GM12891 (cell line): ENCODE results near the gene CYP2W1.
"Not testable (repeated sequence)": the region's sequence is repeated elsewhere in the genome, so short reads cannot be mapped to it uniquely, and the experiment has no call there.

ENCODE experiments used
- DNase-seq: peaks from one replicate; pipeline ENCODE4 v3.0.0; 2011; ENCODE audit warnings: low spot score; ENCODE audit not compliant: insufficient read length
- FAIRE-seq: peaks from 2 replicates; lab custom pipeline; 2011; peaks lifted over from hg19 to GRCh38; lab: Jason Lieb, UNC
- PAX5 ChIP-seq: IDR thresholded peaks from 2 replicates; pipeline ENCODE4 v1.6.1; 2011; ENCODE audit warnings: low read length, moderate library complexity, mild to moderate bottlenecking; ENCODE audit not compliant: insufficient read depth, severe bottlenecking
- POLR2A ChIP-seq: IDR thresholded peaks from 2 replicates; pipeline ENCODE4 v1.6.1; 2011; ENCODE audit warnings: low read depth, low read length, control low read depth
- POLR2AphosphoS5 ChIP-seq: IDR thresholded peaks from 2 replicates; pipeline ENCODE4 v1.6.1; 2011; ENCODE audit warnings: low read depth, low read length, control low read depth
- POU2F2 ChIP-seq: IDR thresholded peaks from 2 replicates; pipeline ENCODE4 v1.6.1; 2011; ENCODE audit warnings: low read depth, mild to moderate bottlenecking, control low read depth, low read length, moderate library complexity
- SPI1 ChIP-seq: IDR thresholded peaks from 2 replicates; pipeline ENCODE4 v1.6.1; 2011; ENCODE audit warnings: low read depth, low read length, control low read depth
- TAF1 ChIP-seq: IDR thresholded peaks from 2 replicates; pipeline ENCODE4 v1.6.1; 2011; ENCODE audit warnings: low read depth, low read length, control low read depth

CYP2W1 gene

DNA sequence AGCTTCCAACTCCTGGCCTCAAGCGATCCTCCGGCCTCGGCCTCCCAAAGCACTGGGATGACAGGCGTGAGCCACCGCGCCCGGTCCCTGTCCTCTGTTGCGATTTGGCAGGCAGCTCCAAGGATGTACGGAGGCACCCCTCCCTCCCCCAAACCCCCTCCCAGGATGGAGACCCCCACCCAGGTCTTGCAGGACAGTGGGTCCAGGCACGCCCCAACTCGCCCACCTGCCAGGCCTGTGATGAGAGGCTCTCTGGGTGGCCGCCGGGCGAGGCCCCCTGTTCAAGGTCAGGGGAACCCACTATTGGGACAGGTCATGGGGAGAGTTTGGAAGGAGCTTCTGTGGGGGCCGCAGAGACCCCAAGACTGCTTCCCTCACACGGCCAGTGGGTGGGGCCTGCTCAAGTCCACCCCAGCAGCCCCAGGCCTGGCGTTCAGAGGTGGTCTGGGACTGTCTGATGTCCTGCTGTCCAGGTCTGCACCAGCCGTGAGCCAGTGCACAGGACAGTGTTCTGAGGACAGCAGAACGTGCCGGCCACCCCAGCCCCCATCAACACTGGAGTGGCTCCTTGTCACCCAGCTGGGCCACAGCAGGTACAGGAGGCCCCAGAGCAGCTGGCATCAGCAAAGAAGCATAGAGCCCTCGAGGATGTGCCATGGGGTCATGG lies 31.0 kb upstream of the CYP2W1 start:
- TF ChIP-seq POLR2A (no peak), POLR2AphosphoS5 (no peak), PAX5 (no peak)
- FAIRE-seq (no peak), DNase-seq (no peak)

DNA sequence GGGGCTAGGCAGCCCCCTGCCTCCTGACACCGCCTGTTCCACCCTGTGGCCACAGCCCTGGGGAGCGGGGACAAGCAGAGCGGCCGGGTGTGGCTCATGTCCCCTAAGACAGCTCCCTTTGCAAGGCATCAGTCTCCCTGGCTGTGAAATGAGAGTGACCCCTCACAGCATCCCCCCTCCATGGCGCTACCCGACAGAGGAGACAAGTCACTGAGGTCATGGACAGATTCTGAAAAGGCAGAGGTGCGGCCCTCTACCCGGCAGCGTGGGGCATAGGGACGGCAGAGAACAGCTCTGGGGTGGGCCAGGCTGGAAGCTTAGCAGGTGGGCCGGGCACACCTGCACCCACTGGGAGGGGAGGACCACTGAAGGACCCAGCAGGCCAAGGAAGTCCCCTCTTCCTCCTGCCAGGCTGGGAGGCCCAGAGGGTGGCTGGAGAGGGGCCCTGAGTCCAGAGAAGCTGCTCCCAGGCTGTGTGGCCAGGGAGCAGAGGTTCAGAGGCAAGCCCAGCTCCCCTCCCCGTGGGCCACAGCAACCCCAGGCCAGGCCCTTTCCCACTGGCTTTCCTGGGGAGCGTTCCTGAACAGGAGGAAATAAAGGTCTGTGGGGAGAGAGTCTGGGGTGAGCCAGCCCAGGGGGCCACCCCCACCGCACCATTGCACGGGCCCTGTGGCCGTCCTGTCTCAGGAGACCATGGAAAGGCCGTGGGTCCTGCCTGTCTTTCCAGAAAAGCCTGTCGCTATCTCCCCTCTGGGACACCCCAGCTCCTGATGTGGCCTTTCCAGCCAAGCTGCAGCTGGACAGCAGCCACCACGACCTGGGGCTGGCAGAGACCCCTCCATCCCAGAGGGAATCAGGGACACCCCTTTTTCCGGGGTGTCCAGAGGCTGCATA lies 30.2 kb upstream of the CYP2W1 start:
- DNase-seq (no peak), FAIRE-seq (no peak)
- no peak for TF ChIP-seq PAX5
- TF ChIP-seq TAF1: no peak
- TF ChIP-seq SPI1: no peak
- no peak for TF ChIP-seq POLR2AphosphoS5
- TF ChIP-seq POLR2A: no peak
- TF ChIP-seq POU2F2: no peak

DNA sequence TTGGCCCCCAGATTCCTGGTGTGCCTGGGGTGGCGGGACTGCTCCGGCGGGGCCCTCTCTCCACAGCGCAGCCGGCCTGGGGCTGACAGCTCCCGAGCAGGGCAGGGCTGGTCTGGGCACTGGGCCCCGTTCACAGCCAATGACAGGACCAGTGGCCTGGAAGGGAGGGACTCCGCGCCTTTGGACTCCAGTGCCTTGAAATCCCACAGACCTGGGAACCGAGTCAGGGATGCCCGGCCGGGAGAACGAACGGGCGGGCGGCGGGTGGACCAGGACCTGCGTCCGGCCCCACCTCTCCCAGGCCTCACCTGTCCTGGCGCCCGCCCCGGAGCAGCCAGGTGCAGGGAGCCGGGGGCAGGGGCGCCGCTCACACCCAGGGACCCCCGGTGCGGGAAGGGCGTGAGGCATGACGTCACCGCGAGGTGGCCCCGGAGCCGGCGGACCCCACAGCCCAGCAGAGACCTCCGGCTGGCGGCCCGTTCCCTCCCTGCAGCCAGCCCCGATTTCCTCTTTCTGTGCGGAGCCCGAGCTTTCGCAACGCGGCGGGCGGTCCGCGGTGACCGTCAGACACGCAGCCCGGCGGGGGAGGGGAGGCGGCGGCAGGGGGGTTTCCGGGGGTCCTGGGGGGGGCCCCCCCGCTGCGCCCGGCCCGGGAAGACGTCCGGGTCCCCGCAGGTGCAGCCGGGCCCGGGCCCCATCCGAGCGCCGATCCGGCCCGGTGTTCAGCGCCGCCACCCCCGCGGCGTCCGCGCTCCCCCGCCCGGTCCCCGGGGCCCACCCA lies 29.2 kb upstream of the CYP2W1 start:
- no peak for TF ChIP-seq POU2F2
- peak; percentile 14; the same call in 1 of the 2 replicates for TF ChIP-seq SPI1
- no peak for DNase-seq
- peak; percentile 51 for FAIRE-seq

GRCh38 chr7:954330-955238 lies 28.4 kb upstream of the CYP2W1 start, which contains the start of gene ADAP1:
Gene ADAP1, minus strand, starts transcription at chr7:954680. Its CDS starts 203 bp downstream, at chr7:954477.
- TF ChIP-seq TAF1 (no peak), PAX5 (no peak), POLR2A (no peak), SPI1 (no peak), POU2F2 (no peak), POLR2AphosphoS5 (no peak)
- peak; percentile 82 for FAIRE-seq
- peak; percentile 75 for DNase-seq

DNA sequence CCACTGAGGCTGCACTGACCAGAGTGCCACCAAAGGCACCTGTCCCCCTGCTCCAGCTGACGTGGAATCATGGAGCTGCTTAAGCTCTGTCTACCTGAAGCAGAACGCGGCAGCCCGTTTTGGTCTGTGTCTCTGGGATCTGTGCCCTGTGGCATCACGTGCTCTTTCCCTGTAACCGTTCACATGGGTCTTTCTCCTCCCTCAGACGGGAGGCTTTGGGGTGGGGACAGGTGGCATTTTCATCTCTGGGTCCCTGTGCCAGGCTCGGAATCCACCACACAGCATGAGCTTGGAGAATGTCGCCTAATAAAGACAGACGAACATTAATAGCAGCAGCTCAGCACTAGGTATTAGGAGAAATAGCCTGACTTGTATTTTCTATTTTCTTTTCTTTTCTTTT lies 26.9 kb upstream of the CYP2W1 start:
- DNase-seq (no peak), FAIRE-seq (peak; percentile 13)
- no peak for TF ChIP-seq PAX5
- TF ChIP-seq POLR2AphosphoS5: no peak
- no peak for TF ChIP-seq TAF1
- TF ChIP-seq SPI1: no peak
- no peak for TF ChIP-seq POU2F2

DNA sequence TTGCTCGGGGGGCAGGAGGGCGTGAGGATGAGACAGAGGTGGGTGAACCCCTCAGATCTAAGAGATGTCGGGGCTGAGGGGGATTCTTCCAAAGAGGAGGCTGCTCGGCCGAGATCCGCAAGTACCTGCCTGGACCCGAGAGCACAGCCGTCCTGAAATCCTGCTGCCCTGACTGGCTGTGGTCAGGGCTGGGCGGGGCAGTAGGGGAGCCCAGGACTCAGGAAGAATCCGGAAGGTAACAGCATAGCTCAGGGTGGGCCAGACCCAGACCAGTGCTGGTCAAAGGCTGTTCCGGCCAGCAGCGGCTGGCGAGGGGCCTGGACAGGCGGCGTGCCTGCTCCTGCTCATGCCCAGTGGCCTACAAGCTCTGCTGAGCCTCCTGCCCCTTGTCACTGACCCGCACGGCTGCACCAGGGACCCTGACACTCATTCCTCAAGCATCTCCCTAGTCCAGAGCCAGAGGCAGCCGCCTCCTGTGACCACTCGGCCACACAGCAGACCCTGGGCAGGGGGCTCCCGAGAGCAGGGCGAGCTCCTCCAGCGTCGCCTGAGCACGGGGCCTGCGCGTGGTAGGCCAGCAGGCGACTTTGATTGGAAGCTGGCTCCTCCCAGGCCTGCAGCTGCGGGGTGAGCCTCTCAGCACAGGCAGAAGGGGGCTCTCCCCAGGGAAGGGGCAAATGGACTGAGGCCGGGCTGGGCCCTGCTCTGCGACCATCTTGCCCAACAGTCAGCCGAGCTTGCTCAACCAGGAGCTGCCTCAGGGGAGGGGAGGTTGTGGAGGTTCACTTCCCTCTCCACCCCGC lies 25.4 kb upstream of the CYP2W1 start:
- DNase-seq (no peak), FAIRE-seq (no peak)
- TF ChIP-seq POLR2AphosphoS5: no peak

DNA sequence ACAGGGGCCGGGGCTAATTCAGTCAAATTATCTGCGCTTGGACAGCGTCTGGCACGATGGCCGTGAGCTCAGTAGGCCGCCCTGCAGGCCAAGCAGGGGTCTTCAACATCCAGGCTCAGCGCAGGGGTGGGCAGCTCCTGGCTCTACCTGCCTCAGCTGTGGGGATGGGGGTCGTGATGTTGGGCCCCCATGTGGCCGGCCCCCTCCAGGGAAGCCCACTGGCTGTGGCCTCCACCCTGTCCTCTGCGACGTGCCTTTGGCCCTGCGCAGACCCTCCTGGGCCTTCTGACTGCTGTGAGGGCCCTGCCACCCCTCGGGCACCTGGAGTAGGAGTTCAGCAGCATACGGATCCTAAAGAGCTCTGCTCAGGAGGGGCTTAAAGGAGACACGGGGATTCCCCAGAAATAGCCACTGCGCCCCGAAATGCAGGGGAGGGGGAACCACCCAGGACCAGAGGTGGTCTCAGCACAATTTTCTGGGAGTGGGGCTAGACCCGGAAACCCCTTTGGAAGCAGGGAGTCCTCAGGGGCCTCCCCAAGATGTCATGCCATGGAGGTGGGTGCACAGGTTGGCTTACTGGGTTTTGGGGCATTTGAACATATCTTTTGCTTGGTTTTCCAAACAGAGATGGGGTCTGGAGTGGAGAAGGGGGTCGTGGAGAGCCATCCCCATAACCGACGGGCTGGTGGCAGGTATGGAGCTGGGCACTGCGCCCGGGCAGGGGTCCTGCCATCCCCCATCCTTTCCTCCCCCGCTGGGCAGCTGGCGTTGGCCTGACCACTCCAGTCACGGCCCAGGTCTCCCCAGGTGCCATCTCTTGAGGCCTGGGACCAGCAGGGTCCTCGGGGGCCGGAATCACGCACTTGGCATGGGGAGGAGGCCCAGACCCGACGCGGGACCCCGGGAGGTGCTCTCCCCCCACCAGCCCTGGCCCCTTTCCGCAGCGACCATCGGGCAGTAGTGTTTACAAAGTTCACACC lies 24.5 kb upstream of the CYP2W1 start:
- no peak for DNase-seq
- TF ChIP-seq PAX5: no peak
- no peak for TF ChIP-seq POU2F2
- no peak for TF ChIP-seq TAF1
- TF ChIP-seq SPI1: no peak
- TF ChIP-seq POLR2A: no peak
- no peak for TF ChIP-seq POLR2AphosphoS5
- no peak for FAIRE-seq

DNA sequence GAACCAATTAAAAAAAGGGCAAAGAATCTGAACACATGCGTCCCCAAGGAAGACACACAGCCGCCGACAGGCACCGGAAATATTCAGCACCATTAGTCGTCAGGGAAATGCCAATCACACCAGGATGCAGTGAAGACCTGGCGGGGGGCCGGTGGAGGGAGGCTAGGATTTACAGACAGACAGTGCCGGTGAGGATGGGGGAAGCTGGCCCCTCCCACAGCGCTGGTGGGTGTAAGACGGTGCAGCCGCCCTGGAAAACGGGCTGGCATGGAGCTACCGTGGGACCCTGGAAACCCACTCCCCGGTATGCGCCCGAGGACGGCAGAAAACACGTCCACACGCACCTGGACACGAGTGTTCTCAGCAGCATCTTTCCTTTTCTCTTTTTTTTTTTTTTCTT lies 23.7 kb upstream of the CYP2W1 start:
- DNase-seq: no peak
- no peak for TF ChIP-seq TAF1
- no peak for TF ChIP-seq SPI1
- FAIRE-seq: no peak

DNA sequence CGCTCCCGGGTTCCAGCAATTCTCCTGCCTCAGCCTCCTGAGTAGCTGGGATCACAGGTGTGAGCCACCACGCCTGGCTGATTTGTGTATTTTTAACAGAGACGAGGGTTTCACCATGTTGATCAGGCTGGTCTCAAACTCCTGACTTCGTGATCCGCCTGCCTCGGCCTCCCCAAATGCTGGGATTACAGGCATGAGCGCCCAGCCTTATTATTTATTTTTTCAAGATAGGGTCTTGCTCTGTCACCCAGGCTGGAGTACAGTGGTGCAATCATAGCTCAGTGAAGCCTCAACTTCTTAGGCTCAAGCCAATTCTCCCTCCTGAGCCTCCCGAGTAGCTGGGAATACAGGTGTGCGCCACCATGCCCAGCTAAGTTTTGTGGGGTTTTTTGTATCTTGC lies 23.2 kb upstream of the CYP2W1 start:
- DNase-seq, FAIRE-seq: not testable (repeated sequence)
